Fibroblast of the aortic adventitia (primary cell): Measurements from ENCODE around the gene GIMAP8. TPM values are rescaled to one million over a fixed set of nuclear protein-coding genes. Genes with fewer than 3 reads are reported as not detected.
A peak's percentile ranks its signal among the peaks of the same experiment; 100 is the strongest.

Experiments used
- DNase-seq: peaks from one replicate; pipeline ENCODE4 v3.0.0-alpha.2; 2010; ENCODE audit warnings: low read depth
- H3K4me3 ChIP-seq: 2 replicates; pipeline ENCODE4 v1.5.1; 2011; ENCODE audit warnings: low read depth, mild to moderate bottlenecking, control low read depth, low read length, moderate library complexity
- total RNA-seq: library from RNA; depleted of rRNA; stranded (reverse); fragments of >200 nt; gene quantifications from 2 replicates; pipeline ENCODE4 v1.2.3, GENCODE V29; 2012; ENCODE audit warnings: low replicate concordance
- TF ChIP-seq, protein P1 (sequence below): IDR thresholded peaks from 2 replicates; pipeline ENCODE4 v1.5.1; 2011; ENCODE audit warnings: mild to moderate bottlenecking, low read length, control low read depth, inconsistent platforms; ENCODE audit not compliant: insufficient read depth

The GIMAP8 gene
- total RNA-seq, 1 donor: 0.09 TPM

DNA sequence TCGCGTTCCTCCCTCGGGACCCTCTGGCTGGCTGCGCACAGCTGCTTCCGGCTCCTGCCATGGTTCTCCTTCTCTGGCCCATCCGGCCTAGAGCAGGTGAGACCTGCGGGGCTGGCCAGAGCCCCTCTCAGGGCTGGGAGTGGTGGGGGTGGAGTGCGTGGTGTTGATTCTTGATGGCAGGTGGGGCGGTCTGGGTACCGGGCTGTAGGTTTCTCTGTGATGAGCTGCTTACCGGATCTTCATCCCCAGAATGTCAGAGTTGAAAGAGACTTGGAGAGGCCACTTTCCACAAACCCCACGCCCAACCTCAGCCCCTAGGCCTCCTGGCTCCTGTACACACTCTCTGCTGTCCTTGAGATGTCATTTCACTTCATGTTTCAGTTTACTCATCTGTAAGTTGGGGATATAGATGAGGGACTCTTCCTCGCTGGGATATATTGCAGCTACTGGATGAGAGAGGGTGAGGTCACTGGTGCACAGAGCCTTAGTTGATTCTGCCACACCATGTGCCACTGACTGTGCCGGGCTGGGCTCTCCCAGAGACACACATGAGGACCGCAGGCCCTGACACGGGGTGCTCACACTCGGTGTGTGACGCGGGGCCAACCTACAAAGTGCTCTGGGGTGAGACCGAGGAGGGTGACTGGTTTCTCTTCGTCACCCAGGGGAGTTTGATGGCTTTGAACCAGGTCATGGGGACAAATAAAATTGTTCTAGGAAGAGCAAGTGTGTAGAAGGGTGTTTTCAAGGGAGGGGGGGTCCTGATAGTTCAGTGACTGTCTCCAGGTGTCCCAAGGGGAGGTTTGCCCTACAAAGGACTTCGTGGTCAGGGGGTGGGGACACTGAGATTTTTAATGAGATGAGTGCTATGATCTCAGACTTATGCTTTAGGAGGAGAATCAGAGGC lies 41.8 kb upstream of the GIMAP8 start:
- TF ChIP-seq, protein P1, sequence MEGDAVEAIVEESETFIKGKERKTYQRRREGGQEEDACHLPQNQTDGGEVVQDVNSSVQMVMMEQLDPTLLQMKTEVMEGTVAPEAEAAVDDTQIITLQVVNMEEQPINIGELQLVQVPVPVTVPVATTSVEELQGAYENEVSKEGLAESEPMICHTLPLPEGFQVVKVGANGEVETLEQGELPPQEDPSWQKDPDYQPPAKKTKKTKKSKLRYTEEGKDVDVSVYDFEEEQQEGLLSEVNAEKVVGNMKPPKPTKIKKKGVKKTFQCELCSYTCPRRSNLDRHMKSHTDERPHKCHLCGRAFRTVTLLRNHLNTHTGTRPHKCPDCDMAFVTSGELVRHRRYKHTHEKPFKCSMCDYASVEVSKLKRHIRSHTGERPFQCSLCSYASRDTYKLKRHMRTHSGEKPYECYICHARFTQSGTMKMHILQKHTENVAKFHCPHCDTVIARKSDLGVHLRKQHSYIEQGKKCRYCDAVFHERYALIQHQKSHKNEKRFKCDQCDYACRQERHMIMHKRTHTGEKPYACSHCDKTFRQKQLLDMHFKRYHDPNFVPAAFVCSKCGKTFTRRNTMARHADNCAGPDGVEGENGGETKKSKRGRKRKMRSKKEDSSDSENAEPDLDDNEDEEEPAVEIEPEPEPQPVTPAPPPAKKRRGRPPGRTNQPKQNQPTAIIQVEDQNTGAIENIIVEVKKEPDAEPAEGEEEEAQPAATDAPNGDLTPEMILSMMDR: no peak
- no peak for DNase-seq
- H3K4me3 ChIP-seq: no peak overlapping the region

- TF ChIP-seq, protein P1: no peak
- no peak for DNase-seq
- no peak overlapping the region for H3K4me3 ChIP-seq
Observed at GRCh38 chr7:150409300-150410030, 41.0 kb upstream of the GIMAP8 start.

DNA sequence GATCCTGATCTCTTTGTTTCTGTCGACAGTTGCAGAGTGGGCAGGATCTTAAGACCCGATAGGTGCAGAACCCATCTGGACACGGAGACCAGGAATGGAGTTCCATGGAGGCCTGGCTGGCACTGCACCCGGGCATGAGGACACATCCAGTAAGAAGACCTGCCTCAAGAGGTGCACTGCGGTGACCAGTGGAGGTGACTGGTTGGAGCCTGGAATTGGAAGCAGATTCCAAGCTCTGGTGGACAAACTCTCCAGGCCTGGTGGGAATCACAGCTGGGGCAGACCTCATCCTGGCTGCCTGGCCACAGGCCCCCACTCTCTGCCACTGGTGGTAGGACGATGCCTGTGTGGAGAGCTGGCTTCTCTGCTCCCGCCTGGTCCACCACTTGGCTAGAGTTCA lies 40.3 kb upstream of the GIMAP8 start:
- TF ChIP-seq, protein P1: no peak
- no peak overlapping the region for H3K4me3 ChIP-seq
- DNase-seq: no peak

DNA sequence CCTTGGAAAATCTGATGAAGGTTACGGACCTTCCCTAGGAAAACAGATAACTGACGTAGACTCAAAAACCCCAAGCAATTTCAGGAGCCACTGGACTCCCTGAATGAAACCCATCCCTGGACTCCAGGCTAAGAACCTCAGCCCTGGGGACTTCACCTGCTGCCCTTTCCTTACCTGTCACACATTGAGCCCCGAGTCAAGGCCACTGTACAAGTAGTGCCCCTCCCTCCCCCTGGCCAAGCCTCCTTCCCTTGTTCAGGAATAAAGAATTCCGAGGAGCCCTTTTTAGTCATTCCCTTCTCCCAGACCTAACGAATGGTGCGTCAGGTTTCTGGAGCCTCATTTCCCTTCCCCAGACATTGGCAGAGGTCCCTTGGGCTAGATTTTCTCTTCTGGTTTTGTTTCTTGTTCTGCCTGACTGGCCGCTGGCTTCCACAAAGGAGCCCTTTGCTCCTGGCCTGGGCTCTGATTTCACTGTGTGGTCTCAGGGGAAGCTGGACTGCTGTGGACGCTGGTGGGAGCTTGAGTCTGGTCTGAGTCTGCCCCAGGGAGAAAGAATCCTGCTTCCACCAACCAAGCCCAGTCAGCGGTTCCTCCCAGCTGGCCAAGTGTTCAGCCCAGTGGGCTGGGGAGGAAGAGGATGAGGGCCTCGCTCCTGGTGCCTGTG lies 39.6 kb upstream of the GIMAP8 start:
- H3K4me3 ChIP-seq: no peak overlapping the region
- peak; percentile 20 for DNase-seq
- TF ChIP-seq, protein P1: no peak

- no peak overlapping the region for H3K4me3 ChIP-seq
- TF ChIP-seq, protein P1: no peak
- DNase-seq: no peak
Observed at GRCh38 chr7:150411606-150412005, 38.8 kb upstream of the GIMAP8 start.

- TF ChIP-seq, protein P1: no peak
- no peak for DNase-seq
- H3K4me3 ChIP-seq: no peak overlapping the region
Observed at GRCh38 chr7:150412016-150412415, 38.4 kb upstream of the GIMAP8 start.
